Transverse colon (tissue), 3 donors: Measurements from ENCODE around the gene PROM2.

Experiments
- CTCF ChIP-seq, 5 experiments: fragments of 200-600 bp in 3 of 5; fragments of 450-650 bp in 2 of 5; sonication (generic) in 3 of 5; IDR thresholded peaks; 1 replicate in 2 of 5; 2 replicates in 3 of 5; pipeline ENCODE4 v1.5.1; 2016 to 2017; ENCODE audit warnings: antibody characterized with exemption in 5 of 5, inconsistent platforms in 3 of 5, mild to moderate bottlenecking in 2 of 5, moderate library complexity in 1 of 5
- POLR2A ChIP-seq: fragments of 450-650 bp; IDR thresholded peaks from one replicate; pipeline ENCODE4 v1.6.1; 2016; ENCODE audit warnings: antibody characterized with exemption, mild to moderate bottlenecking, moderate library complexity

- no peak for TF ChIP-seq CTCF (IDR thresholded peaks at IDR 0.05)
- TF ChIP-seq POLR2A, result no peak
These were observed 34.3 kb downstream of the PROM2 start for GRCh38 chr2:95308426-95308990.
